Stromal cell of bone marrow (primary cell): ENCODE data around the gene IL1RAPL1.
"Not testable (repeated sequence)": the region's sequence is repeated elsewhere in the genome, so short reads cannot be mapped to it uniquely, and the experiment has no call there.

Source experiments
- DNase-seq: peaks from one replicate; pipeline ENCODE4 v3.0.0-alpha.2; 2012; ENCODE audit warnings: low read depth

Gene IL1RAPL1

GRCh38 chrX:28628120-28628519 is 40.9 kb downstream of the IL1RAPL1 start:
- no peak for DNase-seq

DNA sequence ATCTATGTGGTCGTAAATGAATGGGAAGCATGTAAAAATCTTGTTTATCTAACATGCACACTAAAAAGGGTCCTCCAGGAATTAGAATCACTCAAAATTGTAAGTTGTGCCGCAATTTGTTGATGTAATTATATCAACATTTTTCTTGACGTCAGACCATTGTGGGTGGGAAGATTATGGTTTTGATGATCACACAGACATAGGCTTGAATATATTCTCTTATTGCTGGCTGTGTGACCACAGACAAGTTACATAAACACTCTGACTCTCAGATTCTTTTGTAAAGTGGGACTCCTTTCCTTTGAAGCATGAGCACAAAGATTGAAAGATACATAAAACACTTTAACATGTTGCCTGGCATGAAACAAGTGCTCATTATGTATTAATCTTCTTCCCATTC is 51.5 kb downstream of the IL1RAPL1 start:
- DNase-seq, result no peak

DNA sequence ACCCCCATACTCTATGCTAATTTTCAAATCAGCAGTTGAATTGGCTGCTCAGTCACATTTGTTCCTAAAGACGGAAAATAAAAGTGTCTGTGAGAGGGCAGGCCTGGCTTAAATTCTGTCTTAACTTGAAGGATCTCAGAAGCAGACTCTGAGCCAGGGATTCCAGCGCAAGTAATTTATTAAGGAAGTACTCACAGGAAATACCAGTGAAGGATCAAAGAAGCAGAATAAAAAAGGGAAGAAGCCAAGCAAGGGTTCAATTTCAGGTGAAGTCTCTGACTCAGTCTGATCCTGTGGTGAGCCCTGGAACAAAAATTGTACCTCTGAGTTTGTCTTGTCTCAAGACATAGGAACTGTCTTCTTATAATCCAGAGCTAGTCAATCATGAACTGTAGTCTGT is 52.2 kb downstream of the IL1RAPL1 start:
- no peak for DNase-seq

DNA sequence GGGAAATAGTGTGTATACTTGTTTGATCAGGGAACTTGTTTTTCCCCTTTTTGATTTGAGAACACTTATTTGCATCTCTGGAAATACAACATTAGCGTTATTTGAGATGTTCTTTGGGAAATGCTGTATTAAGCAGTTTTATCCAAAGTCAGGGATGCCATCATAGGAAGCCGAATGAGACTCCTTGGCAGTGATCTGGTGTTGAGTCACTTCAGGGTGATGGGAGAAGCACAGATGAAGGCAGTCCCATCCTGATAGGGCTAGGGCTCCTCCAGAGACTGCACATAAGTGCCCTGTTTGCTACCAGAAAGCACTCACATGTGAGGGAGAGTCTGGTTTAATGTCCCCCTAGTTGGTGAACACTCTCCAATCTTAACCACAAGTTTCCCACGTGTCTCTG is 62.3 kb downstream of the IL1RAPL1 start:
- no peak for DNase-seq

DNA sequence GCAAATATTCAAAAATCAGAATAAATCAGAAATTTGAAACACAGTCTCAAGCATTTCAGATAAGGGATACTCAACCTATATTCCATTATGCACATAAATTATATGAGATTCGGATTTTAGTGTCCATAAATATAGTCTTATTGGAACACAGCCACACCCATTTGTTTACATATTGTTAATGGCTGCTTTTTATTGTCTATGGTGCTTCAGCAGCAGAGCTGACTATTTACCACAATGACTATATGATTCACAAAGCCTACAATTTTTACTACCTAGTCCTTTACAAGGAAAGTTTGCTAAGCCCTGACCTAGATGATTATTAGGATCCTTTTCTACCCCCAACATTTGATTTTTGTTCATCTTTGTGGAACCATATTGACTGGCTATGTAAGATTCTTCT is 63.9 kb downstream of the IL1RAPL1 start:
- no peak for DNase-seq

GRCh38 chrX:28659269-28659668 is 72.0 kb downstream of the IL1RAPL1 start:
- no peak for DNase-seq

DNA sequence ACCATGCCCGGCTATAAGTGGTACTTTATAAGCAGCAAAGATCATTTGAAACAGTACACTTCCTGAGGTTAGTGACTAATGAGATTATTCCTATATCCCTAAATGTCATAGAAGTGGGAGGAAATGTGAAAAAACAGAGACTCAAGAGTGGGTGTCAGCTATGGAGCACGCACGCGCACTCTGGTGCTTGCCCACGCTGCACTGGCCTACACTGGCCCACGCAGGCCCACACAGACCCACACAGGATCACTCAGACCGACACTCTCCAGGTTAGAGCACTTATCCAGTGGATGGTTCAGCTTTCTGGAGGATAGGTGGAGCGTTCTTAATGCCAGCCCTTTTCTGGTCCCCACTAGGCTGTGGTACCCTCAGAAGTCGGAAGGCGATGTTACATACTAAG is 78.5 kb downstream of the IL1RAPL1 start:
- DNase-seq, result no peak

DNA sequence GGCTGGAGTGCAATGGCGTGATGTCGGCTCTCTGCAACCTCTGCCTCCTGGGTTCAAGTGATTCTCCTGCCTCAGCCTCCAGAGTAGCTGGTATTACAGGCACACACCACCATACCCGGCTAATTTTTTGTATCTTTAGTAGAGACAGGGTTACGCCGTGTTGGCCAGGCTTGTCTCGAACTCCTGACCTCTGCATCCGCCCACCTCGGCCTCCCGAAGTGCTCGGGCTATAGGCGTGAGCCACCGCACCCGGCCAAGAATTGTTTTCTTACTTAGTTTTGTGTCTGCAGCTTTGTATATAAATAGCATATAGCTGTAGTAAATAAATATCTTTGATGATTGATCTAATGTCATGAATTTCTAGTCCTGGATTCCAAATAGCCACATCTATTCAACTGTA is 81.1 kb downstream of the IL1RAPL1 start:
- no peak for DNase-seq

GRCh38 chrX:28668957-28669356 is 81.7 kb downstream of the IL1RAPL1 start:
- no peak for DNase-seq

DNA sequence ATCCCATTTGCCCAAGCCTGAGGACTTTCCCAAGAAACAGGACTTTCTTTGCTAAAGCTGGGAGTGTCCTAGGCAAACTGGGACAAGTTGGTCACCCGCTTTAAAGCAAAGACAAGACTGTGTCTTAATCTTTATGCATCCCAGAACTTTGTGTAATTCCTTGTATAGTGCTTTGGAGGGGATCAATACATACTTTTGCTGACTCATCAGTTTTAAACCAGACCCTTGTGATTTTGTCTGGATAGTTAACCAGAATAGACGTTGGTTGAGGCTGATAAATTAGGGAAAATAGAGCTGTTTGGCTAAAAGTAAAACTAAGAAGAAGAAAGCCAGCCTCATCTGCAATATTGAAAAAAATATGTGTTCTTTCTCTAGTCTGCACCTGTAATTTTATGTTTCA is 82.8 kb downstream of the IL1RAPL1 start:
- DNase-seq, result no peak

DNA sequence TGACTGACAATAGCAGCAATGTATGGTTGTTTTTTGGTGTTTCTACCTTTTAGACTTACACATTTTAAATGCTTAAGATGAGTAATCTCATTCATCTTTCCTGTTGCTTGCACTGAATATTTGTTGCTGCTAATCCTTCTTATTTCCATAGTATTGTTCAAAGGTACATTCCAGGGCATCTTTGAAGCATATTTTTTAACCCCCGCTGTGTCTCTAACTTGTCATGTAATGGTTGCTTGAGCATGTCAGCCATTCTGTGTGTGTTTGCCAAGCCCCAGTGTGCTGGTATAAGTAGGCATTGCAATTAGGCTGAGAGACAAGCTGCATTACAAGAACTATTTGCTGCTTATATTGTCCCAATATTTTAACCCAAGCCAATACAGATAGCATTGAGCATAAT is 87.9 kb downstream of the IL1RAPL1 start:
- DNase-seq, result no peak

GRCh38 chrX:28693101-28693500 is 105.9 kb downstream of the IL1RAPL1 start:
- DNase-seq, result no peak

DNA sequence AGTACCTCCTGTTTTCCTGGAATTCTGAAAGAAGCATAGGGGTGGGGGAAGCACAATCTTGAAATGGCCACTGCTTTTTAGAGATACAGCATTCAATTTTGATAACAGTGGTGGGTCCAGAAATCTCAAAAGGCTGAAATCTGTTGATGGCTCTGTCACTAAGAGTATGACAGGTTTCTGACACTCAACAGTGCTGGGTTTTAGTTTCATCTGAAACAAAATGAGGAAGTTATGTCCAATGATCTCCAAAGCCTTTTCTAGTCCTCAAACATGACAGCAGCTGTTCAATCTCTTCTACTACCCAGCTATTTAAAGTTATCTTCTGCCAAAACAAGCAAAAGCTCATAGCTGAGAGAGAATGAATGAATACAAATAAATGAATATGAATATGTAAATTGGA is 110.5 kb downstream of the IL1RAPL1 start:
- DNase-seq, result no peak

DNA sequence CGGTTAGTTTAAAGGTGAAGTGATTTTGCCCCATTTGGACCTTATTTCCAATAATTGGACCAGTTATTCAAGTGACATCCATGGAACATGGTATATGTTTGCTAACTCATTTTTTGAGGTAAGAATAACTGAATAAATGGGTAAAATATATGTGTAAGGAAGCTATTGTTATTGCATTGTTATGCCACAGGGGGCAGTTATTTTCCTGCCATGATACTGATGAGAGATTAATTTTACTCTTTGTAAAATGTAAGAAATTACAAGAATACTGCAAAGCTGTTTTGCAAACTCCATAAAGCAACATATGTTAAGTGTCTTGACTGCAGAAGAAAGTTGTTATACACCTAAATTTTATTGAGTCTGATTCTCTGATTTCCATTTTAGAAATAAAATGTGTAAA is 114.0 kb downstream of the IL1RAPL1 start:
- no peak for DNase-seq

- DNase-seq, result no peak
These were observed 119.7 kb downstream of the IL1RAPL1 start for GRCh38 chrX:28706964-28707363.

- no peak for DNase-seq
These were observed 122.2 kb downstream of the IL1RAPL1 start for GRCh38 chrX:28709421-28709820.

DNA sequence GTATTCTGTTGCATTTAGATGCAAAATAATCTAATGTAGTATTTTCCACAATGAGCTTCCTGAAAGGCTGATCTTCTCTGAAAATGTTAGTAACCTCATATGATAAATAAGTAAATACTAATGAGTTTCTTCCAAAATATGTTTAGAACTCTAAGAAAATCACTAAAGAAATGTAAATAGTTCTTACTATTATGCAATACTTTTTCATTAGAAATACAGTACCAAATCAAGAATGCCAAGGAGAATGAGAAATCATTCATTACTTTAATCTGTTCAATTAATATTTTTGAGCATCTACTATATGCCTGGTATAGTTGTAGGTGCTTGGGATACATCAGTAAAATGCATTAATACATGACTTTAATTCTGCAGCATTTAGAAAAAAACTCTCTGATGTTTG is 130.6 kb downstream of the IL1RAPL1 start:
- DNase-seq, result no peak

DNA sequence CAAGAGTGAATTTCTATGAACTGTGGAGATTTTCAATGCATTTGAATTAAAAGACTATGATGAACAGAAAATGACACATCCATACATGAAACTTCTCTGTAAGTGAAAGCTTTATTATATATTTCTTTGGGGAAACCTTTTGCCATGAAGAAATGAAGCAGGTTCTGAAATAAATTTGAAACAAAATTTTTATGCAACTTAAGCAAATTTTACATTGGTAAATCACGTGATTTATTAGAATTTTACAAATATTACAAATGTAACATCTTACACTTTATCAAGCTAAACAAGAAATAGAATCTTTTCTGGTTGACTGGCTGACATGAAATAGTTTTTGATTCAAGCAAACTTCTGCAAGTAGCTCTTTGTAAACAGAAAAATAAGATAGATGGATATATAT is 131.2 kb downstream of the IL1RAPL1 start:
- no peak for DNase-seq

DNA sequence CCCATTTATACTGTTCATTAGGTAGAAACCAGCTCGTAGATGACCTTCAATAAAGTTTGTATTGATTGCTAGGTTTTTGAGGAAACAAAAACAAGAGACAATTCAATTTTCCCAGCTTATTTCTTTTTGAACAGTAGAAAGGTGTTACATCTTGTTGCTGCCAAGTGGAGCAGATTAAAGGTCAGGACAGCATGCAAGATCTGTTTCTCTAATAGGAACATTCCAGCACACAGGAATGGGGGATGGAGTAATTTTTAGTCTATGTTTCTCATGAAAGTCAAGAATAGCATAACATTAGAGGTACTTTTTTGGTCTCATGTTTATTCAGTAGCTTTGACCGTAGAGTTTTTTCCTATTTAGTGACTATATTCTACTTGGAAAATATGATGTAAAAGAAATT is 132.4 kb downstream of the IL1RAPL1 start:
- DNase-seq, result no peak

GRCh38 chrX:28752330-28752729 is 165.1 kb downstream of the IL1RAPL1 start:
- DNase-seq, result no peak

GRCh38 chrX:28756175-28756574 is 168.9 kb downstream of the IL1RAPL1 start:
- DNase-seq, result no peak

DNA sequence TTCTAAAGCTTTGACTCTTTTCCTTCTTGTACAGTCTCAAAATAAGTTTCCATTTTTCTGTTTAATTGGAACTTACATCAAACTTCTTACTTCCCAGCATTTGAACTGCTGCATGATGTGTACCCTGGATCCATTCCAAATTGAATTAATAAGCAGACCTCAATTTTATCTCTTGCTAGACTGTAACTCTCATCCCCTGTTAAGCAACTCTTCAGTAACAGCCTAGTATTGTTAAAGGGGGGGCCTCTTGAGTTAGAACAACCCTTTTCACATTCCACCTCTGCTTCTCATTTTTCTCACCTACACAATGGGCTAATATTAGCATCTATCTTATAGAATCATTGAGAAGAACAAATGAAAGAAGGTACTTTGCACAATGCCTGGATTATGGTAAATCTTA is 169.4 kb downstream of the IL1RAPL1 start:
- no peak for DNase-seq

DNA sequence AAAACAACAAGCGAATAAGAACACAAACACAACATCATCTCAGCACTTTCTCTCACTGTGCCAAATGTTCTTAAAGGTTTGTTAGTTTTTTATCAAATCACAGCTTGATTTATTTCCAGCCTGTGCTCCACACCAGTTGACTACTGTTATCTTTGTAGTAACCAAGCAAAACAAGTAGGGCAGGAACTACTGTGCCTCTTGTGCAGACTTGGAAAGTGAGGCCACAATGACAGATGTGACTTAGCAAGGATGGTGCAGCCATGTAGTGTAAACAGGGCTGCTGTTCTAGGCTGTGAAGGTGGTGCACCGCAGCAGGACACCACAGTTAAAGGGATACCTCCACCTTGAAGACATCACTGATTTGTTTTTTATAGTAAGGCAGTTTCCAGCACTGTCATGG is 170.0 kb downstream of the IL1RAPL1 start:
- no peak for DNase-seq

DNA sequence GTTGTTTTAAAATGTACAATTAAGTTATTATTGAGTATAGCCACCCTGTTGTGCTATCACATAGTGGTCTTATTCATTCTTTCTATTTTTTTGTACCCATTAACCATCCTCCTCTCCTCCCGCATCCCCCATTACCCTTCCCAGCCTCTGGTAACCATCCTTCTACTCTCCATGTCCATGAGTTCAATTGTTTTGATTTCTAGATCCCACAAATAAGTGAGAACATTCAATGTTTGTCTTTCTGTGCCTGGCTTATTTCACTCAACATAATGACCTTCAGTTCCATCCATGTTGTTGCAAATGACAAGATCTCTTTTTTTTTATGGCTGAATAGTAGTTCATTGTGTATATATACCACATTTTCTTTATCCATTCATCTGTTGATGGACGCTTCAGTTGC is 179.3 kb downstream of the IL1RAPL1 start:
- not testable (repeated sequence) for DNase-seq

- DNase-seq, result no peak
These were observed 186.6 kb downstream of the IL1RAPL1 start for GRCh38 chrX:28773807-28774206.
